Hematopoietic multipotent progenitor cell treated with erythropoietin and hydrocortisone succinate and interleukin-3 and kit ligand, for 8 days (in vitro differentiated cells): ENCODE data around the gene PRKCA.
"Not testable (repeated sequence)": the region's sequence is repeated elsewhere in the genome, so short reads cannot be mapped to it uniquely, and the experiment has no call there.

Source experiments
- DNase-seq: peaks from one replicate; pipeline ENCODE4 v3.0.0-alpha.2; 2015

The PRKCA gene

GRCh38 chr17:66469461-66469860 is 167.0 kb downstream of the PRKCA start:
- DNase-seq = no peak

- DNase-seq = no peak
These were observed 167.5 kb downstream of the PRKCA start for GRCh38 chr17:66469890-66470289.

- no peak for DNase-seq
These were observed 169.7 kb downstream of the PRKCA start for GRCh38 chr17:66472123-66472522.

- no peak for DNase-seq
These were observed 171.8 kb downstream of the PRKCA start for GRCh38 chr17:66474258-66474657.

GRCh38 chr17:66474806-66475497 is 172.5 kb downstream of the PRKCA start:
- no peak for DNase-seq

- DNase-seq = no peak
These were observed 173.6 kb downstream of the PRKCA start for GRCh38 chr17:66476014-66476413.

- DNase-seq = no peak
These were observed 175.3 kb downstream of the PRKCA start for GRCh38 chr17:66477615-66478283.

- DNase-seq = not testable (repeated sequence)
These were observed 176.9 kb downstream of the PRKCA start for GRCh38 chr17:66479230-66479889.

- DNase-seq = no peak
These were observed 177.8 kb downstream of the PRKCA start for GRCh38 chr17:66480243-66480642.

- DNase-seq = no peak
These were observed 178.4 kb downstream of the PRKCA start for GRCh38 chr17:66480802-66481201.

- no peak for DNase-seq
These were observed 178.9 kb downstream of the PRKCA start for GRCh38 chr17:66481271-66481670.

- DNase-seq = no peak
These were observed 181.5 kb downstream of the PRKCA start for GRCh38 chr17:66483906-66484305.

GRCh38 chr17:66485309-66485947 is 183.0 kb downstream of the PRKCA start:
- no peak for DNase-seq

GRCh38 chr17:66487121-66487520 is 184.7 kb downstream of the PRKCA start:
- no peak for DNase-seq

- DNase-seq = no peak
These were observed 185.6 kb downstream of the PRKCA start for GRCh38 chr17:66487981-66488468.

- no peak for DNase-seq
These were observed 186.5 kb downstream of the PRKCA start for GRCh38 chr17:66488864-66489263.

GRCh38 chr17:66489576-66489975 is 187.2 kb downstream of the PRKCA start:
- DNase-seq = not testable (repeated sequence)

GRCh38 chr17:66491213-66491612 is 188.8 kb downstream of the PRKCA start:
- no peak for DNase-seq

GRCh38 chr17:66491665-66492064 is 189.3 kb downstream of the PRKCA start:
- no peak for DNase-seq

- DNase-seq = no peak
These were observed 189.7 kb downstream of the PRKCA start for GRCh38 chr17:66492080-66492479.

- no peak for DNase-seq
These were observed 190.2 kb downstream of the PRKCA start for GRCh38 chr17:66492561-66493005.

- DNase-seq = no peak
These were observed 191.0 kb downstream of the PRKCA start for GRCh38 chr17:66493283-66494019.
